Right renal cortex interstitium (tissue), 3 donors: ENCODE results near the gene TGM4. TPM values are rescaled to one million over a fixed set of nuclear protein-coding genes. Genes with fewer than 3 reads are reported as not detected.
"Not testable (repeated sequence)": the region's sequence is repeated elsewhere in the genome, so short reads cannot be mapped to it uniquely, and the experiment has no call there.

Experiments used
- DNase-seq, 3 donors: peaks; one replicate each; pipeline ENCODE4 v3.0.0-alpha.2; 2013; ENCODE audit warnings: low read depth in 3 of 3, low spot score in 2 of 3
- polyA plus RNA-seq, 3 donors: library from polyadenylated mRNA; unstranded; fragments of 120-200 nt; gene quantifications; one replicate each; pipeline ENCODE4 v1.2.1, GENCODE V29; 2013; ENCODE audit not compliant: insufficient read length in 3 of 3

The TGM4 gene
- under 1 TPM; 0.06 to 0.11 (median 0.07) TPM for polyA plus RNA-seq

GRCh38 chr3:44874308-44874707, at the start of gene TGM4:
TGM4 (plus strand) TSS chr3:44874608; CDS start chr3:44874679, 71 bp downstream.
- no peak for DNase-seq

GRCh38 chr3:44825264-44825925, 49.0 kb upstream of the TGM4 start:
- DNase-seq: no peak

- no peak for DNase-seq
These were observed 47.2 kb upstream of the TGM4 start for GRCh38 chr3:44827196-44827595.

- DNase-seq: no peak
These were observed 43.2 kb upstream of the TGM4 start for GRCh38 chr3:44831232-44831631.

- no peak for DNase-seq
These were observed 42.4 kb upstream of the TGM4 start for GRCh38 chr3:44832032-44832431.

- DNase-seq: no peak
These were observed 41.4 kb upstream of the TGM4 start for GRCh38 chr3:44832965-44833364.

GRCh38 chr3:44833394-44833793, 41.0 kb upstream of the TGM4 start:
- no peak for DNase-seq

GRCh38 chr3:44835684-44836083, 38.7 kb upstream of the TGM4 start:
- no peak for DNase-seq

GRCh38 chr3:44842376-44842775, 32.0 kb upstream of the TGM4 start:
- no peak for DNase-seq

GRCh38 chr3:44845528-44846520, 28.6 kb upstream of the TGM4 start:
- no peak for DNase-seq

- DNase-seq: no peak
These were observed 25.8 kb upstream of the TGM4 start for GRCh38 chr3:44848634-44849033.

- DNase-seq: not testable (repeated sequence)
These were observed 17.7 kb upstream of the TGM4 start for GRCh38 chr3:44856663-44857062.

- DNase-seq: no peak
These were observed 14.3 kb upstream of the TGM4 start for GRCh38 chr3:44860117-44860516.

- peak; percentile 70 to 83 (median 83) for DNase-seq
These were observed 12.8 kb upstream of the TGM4 start, which contains the start of gene TMEM42 for GRCh38 chr3:44861412-44862225. TMEM42 (plus strand) TSS chr3:44861912; CDS start chr3:44861925, 13 bp downstream.

- peak; percentile 13 to 31 (median 15) for DNase-seq
These were observed 12.2 kb upstream of the TGM4 start for GRCh38 chr3:44862226-44862637.

GRCh38 chr3:44865272-44866035, 9.0 kb upstream of the TGM4 start:
- DNase-seq: no peak

GRCh38 chr3:44867421-44868111, 6.8 kb upstream of the TGM4 start:
- DNase-seq: no peak

- no peak for DNase-seq
These were observed 3.9 kb upstream of the TGM4 start for GRCh38 chr3:44870375-44871061.

GRCh38 chr3:44875596-44875995, 1.2 kb downstream of the TGM4 start:
- no peak for DNase-seq
